Esophagus squamous epithelium (tissue), 5 donors: ENCODE results near the gene POC1A. TPM values are rescaled to one million over a fixed set of nuclear protein-coding genes. Genes with fewer than 3 reads are reported as not detected.
A peak's percentile ranks its signal among the peaks of the same experiment; 100 is the strongest.

Experiments
- DNase-seq: peaks from one replicate; lab custom pipeline; 2025; lab: John Stamatoyannopoulos, UW
- H3K27ac ChIP-seq, 4 donors: fragments of 200-600 bp; sonication (generic); one replicate each; pipeline ENCODE4 v1.5.1; 2016 to 2019; ENCODE audit warnings: mild to moderate bottlenecking in 1 of 4
- H3K27me3 ChIP-seq, 4 donors: fragments of 200-600 bp; sonication (generic); 1 replicate in 3 of 4; 2 replicates in 1 of 4; pipeline versions ENCODE4 v1.5.1 to v1.6.0; 2017 to 2021; ENCODE audit warnings: antibody characterized with exemption in 1 of 4
- H3K36me3 ChIP-seq, 3 donors: fragments of 200-600 bp; sonication (generic); one replicate each; pipeline ENCODE4 v1.5.1; 2016 to 2019
- H3K4me1 ChIP-seq, 3 donors: fragments of 200-600 bp; sonication (generic); one replicate each; pipeline ENCODE4 v1.5.1; 2017 to 2019
- H3K4me3 ChIP-seq, 4 donors: fragments of 200-600 bp; sonication (generic); 1 replicate in 3 of 4; 2 replicates in 1 of 4; pipeline ENCODE4 v1.5.1; 2016 to 2019; ENCODE audit warnings: mild to moderate bottlenecking in 2 of 4, moderate library complexity in 1 of 4
- H3K9me3 ChIP-seq, 3 donors: fragments of 200-600 bp; sonication (generic); one replicate each; pipeline ENCODE4 v1.5.1; 2016 to 2019
- CTCF ChIP-seq, 6 experiments: fragments of 450-650 bp in 4 of 6; fragments of 200-600 bp in 2 of 6; sonication (generic) in 2 of 6; IDR thresholded peaks; one replicate each; pipeline ENCODE4 v1.5.1; 2016 to 2019; ENCODE audit warnings: antibody characterized with exemption in 6 of 6, mild to moderate bottlenecking in 4 of 6, moderate library complexity in 4 of 6
- POLR2A ChIP-seq, 4 donors: fragments of 450-650 bp; IDR thresholded peaks; one replicate each; pipeline ENCODE4 v1.6.1; 2017; ENCODE audit warnings: antibody characterized with exemption in 4 of 4, mild to moderate bottlenecking in 4 of 4, moderate library complexity in 3 of 4
- WGBS, 2 donors: methylation state at CpG; one replicate each; pipeline ENCODE4 v1.1.5; 2018; 5-methylcytosine and 5-hydroxymethylcytosine counted together
- intact Hi-C: fragments of 100-400 bp; cut with DNase I; formaldehyde crosslinking; loops from one replicate; pipeline ENCODE4 v1.15.0; 2022
- total RNA-seq, 4 donors: library from RNA; depleted of rRNA; stranded (reverse); fragments of >200 nt; gene quantifications; one replicate each; pipeline ENCODE4 v1.1.0, GENCODE V29; 2016
- donor health status: DM: yes; HTN: yes; CAD: no.

Gene POC1A
- total RNA-seq, 4 donors from 2014 or later, result 2.7 to 10.3 (median 4.8) TPM

GRCh38 chr3:52124766-52125165 lies 29.5 kb downstream of the POC1A start:
- peaks cover 10 to 50% (median 26%) of the 10 kb centered on the region in 3 donors for H3K4me1 ChIP-seq
- H3K36me3 ChIP-seq, result no peaks in the 10 kb centered on the region
- H3K27ac ChIP-seq, result no peak overlapping the region
- DNase-seq, result no peak
- H3K9me3 ChIP-seq, result no peaks in the 10 kb centered on the region
- WGBS, 2 donors, result 93 to 95% methylated on average over 3 to 8 of the region's 8 CpGs
- no peak overlapping the region for H3K4me3 ChIP-seq
- intact Hi-C loops, result loop anchor here (5.0 to 10.0 kb wide), 2 partner anchors 70 to 122 kb away; partner anchors contain the start of gene DUSP7
- H3K27me3 ChIP-seq, result no peaks in the 10 kb centered on the region
- no peak for TF ChIP-seq POLR2A (IDR thresholded peaks at IDR 0.05)
- TF ChIP-seq CTCF (IDR thresholded peaks at IDR 0.05), result no peak

GRCh38 chr3:52124126-52124525 lies 30.1 kb downstream of the POC1A start:
- DNase-seq, result no peak
- Histone ChIP-seq H3K4me1 (peaks cover 10 to 53% (median 26%) of the 10 kb centered on the region in 3 donors), H3K4me3 (no peak overlapping the region), H3K27me3 (no peaks in the 10 kb centered on the region), H3K27ac (no peak overlapping the region), H3K36me3 (no peaks in the 10 kb centered on the region), H3K9me3 (no peaks in the 10 kb centered on the region)
- 83 to 92% methylated on average over 1 to 2 of the region's 2 CpGs for WGBS, 2 donors
- intact Hi-C loops, result loop anchor here (5.0 to 10.0 kb wide), 2 partner anchors 69 to 122 kb away; partner anchors contain the start of gene DUSP7
- no peak for TF ChIP-seq POLR2A (IDR thresholded peaks at IDR 0.05)
- TF ChIP-seq CTCF (IDR thresholded peaks at IDR 0.05), result no peak

DNA sequence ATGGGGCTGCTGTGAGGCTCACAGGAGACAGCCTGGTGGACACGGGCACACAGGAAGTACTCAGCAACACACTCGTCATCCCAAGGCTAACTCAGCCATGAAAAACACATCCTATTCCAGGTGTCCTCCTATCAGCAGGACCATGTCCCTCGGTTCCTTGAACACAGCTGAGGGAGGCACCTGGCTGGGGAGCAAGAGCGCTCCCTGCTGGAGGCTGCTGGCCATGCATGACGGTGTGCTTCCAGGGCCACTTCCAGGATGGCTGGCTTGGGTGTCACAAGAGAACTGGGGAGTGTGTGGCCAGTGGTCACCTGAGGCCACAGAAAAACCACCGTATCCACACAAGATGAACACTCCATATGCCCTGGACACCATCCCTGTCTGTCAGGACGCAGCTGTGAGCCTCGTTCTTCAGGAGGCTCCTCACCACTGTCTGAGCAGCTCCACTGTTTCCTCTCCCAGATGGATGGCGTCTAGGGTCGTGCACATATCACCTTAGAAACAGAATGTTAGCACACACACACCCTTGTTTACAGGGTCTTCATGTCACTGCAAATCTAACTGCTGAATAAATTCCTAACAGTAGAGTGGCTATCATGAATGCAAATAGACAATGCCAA lies 31.0 kb downstream of the POC1A start:
- no peaks in the 10 kb centered on the region for H3K9me3 ChIP-seq
- intact Hi-C loops, result loop anchor here (5.0 to 10.0 kb wide), 2 partner anchors 68 to 121 kb away; partner anchors contain the start of gene DUSP7
- H3K4me3 ChIP-seq, result no peak overlapping the region
- no peak for DNase-seq
- H3K27ac ChIP-seq, result peak overlapping the region; percentile 23 to 70 (median 48)
- TF ChIP-seq CTCF (IDR thresholded peaks at IDR 0.05) (peak; percentile 89 to 96 (median 94)), POLR2A (IDR thresholded peaks at IDR 0.05) (no peak)
- peaks cover 10 to 50% (median 26%) of the 10 kb centered on the region in 3 donors for H3K4me1 ChIP-seq
- no peaks in the 10 kb centered on the region for H3K27me3 ChIP-seq
- H3K36me3 ChIP-seq, result no peaks in the 10 kb centered on the region
- WGBS, 2 donors, result 43 to 57% methylated on average over 6 to 10 of the region's 10 CpGs

- Histone ChIP-seq H3K27ac (peak overlapping the region; percentile 23 to 70 (median 48)), H3K9me3 (no peaks in the 10 kb centered on the region), H3K4me1 (peaks cover 10 to 50% (median 26%) of the 10 kb centered on the region in 3 donors), H3K27me3 (no peaks in the 10 kb centered on the region), H3K36me3 (no peaks in the 10 kb centered on the region), H3K4me3 (no peak overlapping the region)
- 85 to 92% methylated on average over 7 of the region's 7 CpGs for WGBS, 2 donors
- TF ChIP-seq POLR2A (IDR thresholded peaks at IDR 0.05), result no peak
- TF ChIP-seq CTCF (IDR thresholded peaks at IDR 0.05), result no peak
- intact Hi-C loops, result loop anchor here (5.0 to 10.0 kb wide), 2 partner anchors 68 to 120 kb away; partner anchors contain the start of gene DUSP7
- DNase-seq, result no peak
These were observed 31.7 kb downstream of the POC1A start for GRCh38 chr3:52122491-52122890.

- no peaks in the 10 kb centered on the region for H3K36me3 ChIP-seq
- no peaks in the 10 kb centered on the region for H3K9me3 ChIP-seq
- H3K27me3 ChIP-seq, result no peaks in the 10 kb centered on the region
- intact Hi-C loops, result loop anchor here (5.0 to 10.0 kb wide), 2 partner anchors 67 to 120 kb away; partner anchors contain the start of gene DUSP7
- no peak for DNase-seq
- TF ChIP-seq CTCF (IDR thresholded peaks at IDR 0.05) (no peak), POLR2A (IDR thresholded peaks at IDR 0.05) (no peak)
- H3K4me3 ChIP-seq, result no peak overlapping the region
- peaks cover 15 to 56% (median 26%) of the 10 kb centered on the region in 3 donors for H3K4me1 ChIP-seq
- H3K27ac ChIP-seq, result peak overlapping the region; percentile 42 to 70 (median 52)
- 73 to 83% methylated on average over 6 of the region's 6 CpGs for WGBS, 2 donors
These were observed 32.4 kb downstream of the POC1A start for GRCh38 chr3:52121813-52122212.
